ENCODE results near the gene KCTD7.
"Not testable (repeated sequence)": the region's sequence is repeated elsewhere in the genome, so short reads cannot be mapped to it uniquely, and the experiment has no call there.

The KCTD7 gene

DNA sequence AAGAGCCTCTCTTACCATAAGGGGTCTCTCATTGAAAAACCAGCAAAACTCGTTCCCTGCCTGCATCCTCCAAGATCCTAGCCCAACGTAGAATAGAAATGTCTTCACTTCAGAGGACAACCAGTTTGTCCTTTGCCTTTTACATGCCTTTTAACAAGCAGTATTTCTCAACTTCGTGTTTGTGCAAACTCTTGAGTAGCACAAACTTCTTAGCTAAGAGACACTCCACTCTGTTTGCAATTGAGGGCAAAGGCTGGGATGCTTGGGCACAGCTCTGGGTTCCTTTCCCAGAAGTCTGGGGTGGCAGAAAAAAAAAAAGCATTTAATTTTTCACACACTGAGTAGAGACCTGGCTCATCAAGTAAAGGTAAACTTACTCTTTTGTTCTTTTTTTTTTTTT is 19.5 kb upstream of the KCTD7 start:
- TF ChIP-seq, protein P1, sequence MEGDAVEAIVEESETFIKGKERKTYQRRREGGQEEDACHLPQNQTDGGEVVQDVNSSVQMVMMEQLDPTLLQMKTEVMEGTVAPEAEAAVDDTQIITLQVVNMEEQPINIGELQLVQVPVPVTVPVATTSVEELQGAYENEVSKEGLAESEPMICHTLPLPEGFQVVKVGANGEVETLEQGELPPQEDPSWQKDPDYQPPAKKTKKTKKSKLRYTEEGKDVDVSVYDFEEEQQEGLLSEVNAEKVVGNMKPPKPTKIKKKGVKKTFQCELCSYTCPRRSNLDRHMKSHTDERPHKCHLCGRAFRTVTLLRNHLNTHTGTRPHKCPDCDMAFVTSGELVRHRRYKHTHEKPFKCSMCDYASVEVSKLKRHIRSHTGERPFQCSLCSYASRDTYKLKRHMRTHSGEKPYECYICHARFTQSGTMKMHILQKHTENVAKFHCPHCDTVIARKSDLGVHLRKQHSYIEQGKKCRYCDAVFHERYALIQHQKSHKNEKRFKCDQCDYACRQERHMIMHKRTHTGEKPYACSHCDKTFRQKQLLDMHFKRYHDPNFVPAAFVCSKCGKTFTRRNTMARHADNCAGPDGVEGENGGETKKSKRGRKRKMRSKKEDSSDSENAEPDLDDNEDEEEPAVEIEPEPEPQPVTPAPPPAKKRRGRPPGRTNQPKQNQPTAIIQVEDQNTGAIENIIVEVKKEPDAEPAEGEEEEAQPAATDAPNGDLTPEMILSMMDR (IDR thresholded peaks at IDR 0.05; ENCODE audit: insufficient read depth, low read length, poor library complexity, severe bottlenecking), result no peak
- no peaks in the 10 kb centered on the region for H3K36me3 ChIP-seq (ENCODE audit: control insufficient read depth, insufficient read depth, low read length)
- no peak for DNase-seq (ENCODE audit: extremely low read depth, insufficient read length)
- H3K27me3 ChIP-seq (replicated peaks; ENCODE audit: control insufficient read depth, insufficient read depth, low read length), result no peaks in the 10 kb centered on the region
- H3K4me3 ChIP-seq (replicated peaks; ENCODE audit: low read depth, low read length), result no peak overlapping the region

DNA sequence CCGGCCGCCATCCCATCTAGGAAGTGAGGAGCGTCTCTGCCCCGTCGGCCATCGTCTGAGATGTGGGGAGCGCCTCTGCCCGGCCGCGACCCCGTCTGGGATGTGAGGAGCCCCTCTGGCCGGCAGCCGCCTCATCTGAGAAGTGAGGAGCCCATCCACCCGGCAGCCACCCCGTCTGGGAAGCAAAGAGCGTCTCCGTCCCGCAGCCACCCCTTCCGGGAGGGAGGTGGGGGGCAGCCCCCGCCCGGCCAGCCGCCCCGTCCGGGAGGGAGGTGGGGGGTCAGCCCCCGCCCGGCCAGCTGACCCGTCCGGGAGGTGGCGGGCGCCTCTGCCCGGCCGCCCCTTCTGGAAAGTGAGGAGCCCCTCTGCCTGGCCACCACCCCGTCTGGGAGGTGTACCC is 14.1 kb upstream of the KCTD7 start:
- not testable (repeated sequence) for DNase-seq (ENCODE audit: extremely low read depth, insufficient read length); H3K4me3 ChIP-seq (replicated peaks; ENCODE audit: low read depth, low read length); H3K36me3 ChIP-seq (ENCODE audit: control insufficient read depth, insufficient read depth, low read length); H3K27me3 ChIP-seq (replicated peaks; ENCODE audit: control insufficient read depth, insufficient read depth, low read length)

DNA sequence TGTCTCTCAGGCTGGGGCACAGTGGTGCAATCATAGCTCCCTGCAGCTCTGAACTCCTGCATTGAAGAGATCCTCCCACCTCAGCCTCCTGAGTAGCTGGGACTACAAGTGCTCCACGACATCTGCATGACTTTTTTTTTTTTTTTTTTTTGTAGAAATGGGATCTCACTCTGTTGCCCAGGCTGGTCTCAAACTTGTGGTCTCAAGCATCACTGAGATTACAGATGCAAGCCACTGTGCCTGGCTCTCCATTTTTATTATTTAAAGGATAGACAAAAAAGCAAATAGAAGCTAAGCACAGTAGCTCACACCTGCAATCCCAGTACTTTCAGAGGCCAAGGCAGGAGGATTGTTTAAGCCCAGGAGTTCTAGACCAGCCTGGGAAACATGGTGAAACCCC is 13.0 kb upstream of the KCTD7 start:
- Histone ChIP-seq H3K36me3 (ENCODE audit: control insufficient read depth, insufficient read depth, low read length) (no peaks in the 10 kb centered on the region), H3K4me3 (replicated peaks; ENCODE audit: low read depth, low read length) (no peak overlapping the region), H3K27me3 (replicated peaks; ENCODE audit: control insufficient read depth, insufficient read depth, low read length) (no peaks in the 10 kb centered on the region)
- TF ChIP-seq, protein P1 (IDR thresholded peaks at IDR 0.05; ENCODE audit: insufficient read depth, low read length, poor library complexity, severe bottlenecking), result no peak
- no peak for DNase-seq (ENCODE audit: extremely low read depth, insufficient read length)

DNA sequence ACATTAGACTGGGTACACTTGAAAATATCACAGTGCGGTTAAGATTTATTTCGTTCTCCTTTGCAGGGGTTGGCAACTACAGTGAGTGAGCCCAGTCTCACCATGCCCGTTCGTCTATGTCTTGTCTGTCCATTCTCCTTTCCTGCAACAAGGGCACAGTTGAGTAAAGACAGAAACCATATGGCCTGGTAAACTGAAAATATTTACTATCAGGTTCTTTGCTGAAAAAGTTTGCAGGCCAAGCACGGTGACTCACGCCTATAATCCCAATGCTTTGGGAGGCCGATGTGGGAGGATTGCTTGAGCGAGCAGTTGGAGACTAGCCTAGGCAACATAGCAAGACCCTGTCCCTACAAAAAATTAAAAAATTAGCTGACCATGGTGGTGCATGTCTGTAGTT is 11.4 kb upstream of the KCTD7 start:
- DNase-seq (ENCODE audit: extremely low read depth, insufficient read length), result no peak
- H3K4me3 ChIP-seq (replicated peaks; ENCODE audit: low read depth, low read length), result no peak overlapping the region
- TF ChIP-seq, protein P1 (IDR thresholded peaks at IDR 0.05; ENCODE audit: insufficient read depth, low read length, poor library complexity, severe bottlenecking), result no peak

DNA sequence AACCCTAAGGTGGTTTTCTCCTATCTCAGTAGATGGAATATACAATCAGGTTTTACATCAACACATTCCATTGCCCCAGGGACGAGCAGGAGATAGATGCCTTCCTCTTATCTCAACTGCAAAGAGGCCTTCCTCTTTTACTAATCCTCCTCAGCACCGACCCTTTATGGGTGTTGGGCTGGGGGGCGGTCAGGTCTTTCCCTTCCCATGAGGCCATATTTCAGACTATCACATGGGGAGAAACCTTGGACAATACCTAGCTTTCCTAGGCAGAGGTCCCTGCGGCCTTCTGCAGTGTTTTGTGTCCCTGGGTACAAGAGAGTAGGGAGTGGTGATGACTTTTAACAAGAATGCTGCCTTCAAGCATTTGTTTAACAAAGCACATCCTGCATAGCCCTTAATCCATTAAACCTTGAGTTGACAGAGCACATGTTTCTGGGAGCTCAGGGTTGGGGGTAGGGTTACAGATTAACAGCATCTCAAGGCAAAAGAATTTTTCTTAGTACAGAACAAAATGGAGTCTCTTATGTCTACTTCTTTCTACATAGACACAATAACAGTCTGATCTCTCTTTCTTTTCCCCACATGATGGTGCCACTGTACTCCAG is 9.2 kb upstream of the KCTD7 start:
- H3K27me3 ChIP-seq (replicated peaks; ENCODE audit: control insufficient read depth, insufficient read depth, low read length); DNase-seq (ENCODE audit: extremely low read depth, insufficient read length); H3K4me3 ChIP-seq (replicated peaks; ENCODE audit: low read depth, low read length); H3K36me3 ChIP-seq (ENCODE audit: control insufficient read depth, insufficient read depth, low read length): not testable (repeated sequence)

More for the DNA sequence above, 11.4 kb upstream of the KCTD7 start:
- no peaks in the 10 kb centered on the region for H3K36me3 ChIP-seq (ENCODE audit: control insufficient read depth, insufficient read depth, low read length)
- H3K27me3 ChIP-seq (replicated peaks; ENCODE audit: control insufficient read depth, insufficient read depth, low read length), result no peaks in the 10 kb centered on the region

DNA sequence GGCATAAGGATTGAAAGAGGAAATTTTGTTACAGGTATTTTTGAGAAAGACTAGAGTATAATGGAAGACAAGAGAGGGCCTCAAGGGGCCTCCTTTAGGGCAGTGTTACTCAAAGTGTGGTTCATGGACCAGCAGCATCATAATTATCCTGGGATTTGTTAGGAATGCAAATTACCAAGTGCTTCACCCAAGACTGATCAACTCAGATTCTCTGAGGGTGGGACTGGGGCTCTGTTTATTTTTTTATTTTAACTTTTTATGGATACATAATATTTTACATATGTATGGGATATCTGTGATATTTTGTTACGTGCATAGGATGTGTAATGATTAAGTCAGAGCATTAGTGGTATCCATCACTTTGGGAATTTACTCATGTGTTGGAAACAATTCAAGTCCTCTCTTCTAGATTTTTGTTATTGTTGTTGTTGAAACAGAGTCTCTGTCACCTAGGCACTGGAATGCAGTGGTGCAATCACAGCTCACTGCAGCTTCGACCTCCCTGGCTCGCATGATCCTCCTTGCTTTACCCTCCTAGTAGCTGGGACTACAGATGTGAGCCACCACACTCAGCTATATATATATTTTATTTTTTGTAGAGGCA is 2.2 kb upstream of the KCTD7 start:
- TF ChIP-seq, protein P1 (IDR thresholded peaks at IDR 0.05; ENCODE audit: insufficient read depth, low read length, poor library complexity, severe bottlenecking), result no peak
- DNase-seq (ENCODE audit: extremely low read depth, insufficient read length), result no peak
- Histone ChIP-seq H3K27me3 (replicated peaks; ENCODE audit: control insufficient read depth, insufficient read depth, low read length) (no peaks in the 10 kb centered on the region), H3K36me3 (ENCODE audit: control insufficient read depth, insufficient read depth, low read length) (no peaks in the 10 kb centered on the region), H3K4me3 (replicated peaks; ENCODE audit: low read depth, low read length) (no peak overlapping the region)
